Skeletal muscle tissue (tissue), 4 donors: ENCODE measurements around the gene SIPA1. TPM values are rescaled to one million over a fixed set of nuclear protein-coding genes. Genes with fewer than 3 reads are reported as not detected.

Experiments
- H3K27ac ChIP-seq: one replicate; pipeline ENCODE4 v1.7.0; 2013; ENCODE audit warnings: mild to moderate bottlenecking, low read depth, low read length, inconsistent platforms
- H3K27me3 ChIP-seq, 3 donors: one replicate each; pipeline ENCODE4 v1.7.0; 2013; ENCODE audit warnings: low read length in 3 of 3; ENCODE audit not compliant: control insufficient read depth in 3 of 3, insufficient read depth in 3 of 3
- H3K36me3 ChIP-seq, 3 donors: one replicate each; pipeline ENCODE4 v1.7.0; 2013; ENCODE audit warnings: low read length in 3 of 3; ENCODE audit not compliant: control insufficient read depth in 3 of 3, insufficient read depth in 3 of 3
- H3K4me1 ChIP-seq, 3 donors: one replicate each; pipeline ENCODE4 v1.7.0; 2013; ENCODE audit warnings: low read length in 3 of 3, mild to moderate bottlenecking in 3 of 3; ENCODE audit not compliant: control insufficient read depth in 3 of 3, insufficient read depth in 3 of 3
- H3K4me3 ChIP-seq, 3 donors: one replicate each; pipeline ENCODE4 v1.7.0; 2013; ENCODE audit warnings: low read length in 3 of 3
- H3K9ac ChIP-seq, 3 donors: one replicate each; pipeline ENCODE4 v1.7.0; 2013; ENCODE audit warnings: low read length in 3 of 3, mild to moderate bottlenecking in 3 of 3, moderate library complexity in 2 of 3, low read depth in 1 of 3
- H3K9me3 ChIP-seq, 3 donors: one replicate each; pipeline ENCODE4 v1.7.0; 2013; ENCODE audit warnings: low read length in 3 of 3; ENCODE audit not compliant: control insufficient read depth in 3 of 3
- total RNA-seq: library from RNA; depleted of rRNA; stranded (reverse); fragments of >200 nt; gene quantifications from one replicate; pipeline ENCODE4 v1.2.3, GENCODE V29; 2014
- donor health status: Osteomylitis.

Gene SIPA1
- total RNA-seq, 1 donor from 2014 or later, result 15.7 TPM

DNA sequence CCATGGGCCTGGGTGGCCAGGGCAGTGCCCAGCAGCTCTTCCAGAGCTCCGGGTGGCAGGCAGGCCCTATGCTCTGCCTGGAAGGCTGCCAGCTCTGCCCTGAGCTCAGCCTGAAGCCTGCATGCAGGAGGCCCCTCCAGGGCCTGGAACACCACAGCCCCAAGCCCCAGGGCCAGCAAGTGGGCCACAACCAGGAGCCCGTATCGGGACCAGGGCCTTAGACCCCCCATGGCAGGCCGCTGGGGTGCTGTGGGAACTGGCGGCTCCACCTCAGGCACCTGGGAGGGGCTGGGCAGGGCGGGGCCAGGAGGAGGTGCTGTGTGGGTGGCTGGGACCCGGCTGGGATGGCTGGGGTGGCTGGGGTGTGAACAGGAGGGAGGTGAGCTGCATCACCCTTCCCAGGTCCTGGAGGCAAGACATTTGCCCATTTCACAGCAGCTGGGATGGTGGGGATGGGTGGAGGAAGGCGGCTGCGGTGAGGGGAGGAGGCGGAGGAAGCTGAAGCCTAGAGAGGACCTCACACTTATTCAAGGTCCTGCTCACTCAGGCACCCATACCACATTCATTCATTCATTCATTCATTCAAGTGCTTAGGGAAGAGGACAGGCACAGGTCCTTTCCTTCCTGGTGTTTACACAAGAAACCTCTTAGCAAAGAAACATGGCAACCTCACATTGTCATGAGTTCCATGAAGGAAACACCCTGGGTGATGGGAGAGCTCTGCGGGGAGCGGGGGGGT is 42.2 kb upstream of the SIPA1 start, which contains the start of gene KCNK7:
KCNK7 (minus strand) TSS at position 258 of the 739 bp plus-strand sequence; CDS start at position 230, 28 bp downstream.
- Histone ChIP-seq H3K4me1 (peaks cover 23 to 41% (median 39%) of the 10 kb centered on the region in 3 donors), H3K4me3 (no peak within 1 kb of the TSS), H3K9ac (peak within 1 kb of the TSS in 1 of 3 donors; percentile 40), H3K27me3 (no peaks in the 10 kb centered on the region), H3K9me3 (no peaks in the 10 kb centered on the region), H3K36me3 (peaks cover 28 to 36% (median 29%) of the 10 kb centered on the region in 3 donors), H3K27ac (no peak within 1 kb of the TSS)

DNA sequence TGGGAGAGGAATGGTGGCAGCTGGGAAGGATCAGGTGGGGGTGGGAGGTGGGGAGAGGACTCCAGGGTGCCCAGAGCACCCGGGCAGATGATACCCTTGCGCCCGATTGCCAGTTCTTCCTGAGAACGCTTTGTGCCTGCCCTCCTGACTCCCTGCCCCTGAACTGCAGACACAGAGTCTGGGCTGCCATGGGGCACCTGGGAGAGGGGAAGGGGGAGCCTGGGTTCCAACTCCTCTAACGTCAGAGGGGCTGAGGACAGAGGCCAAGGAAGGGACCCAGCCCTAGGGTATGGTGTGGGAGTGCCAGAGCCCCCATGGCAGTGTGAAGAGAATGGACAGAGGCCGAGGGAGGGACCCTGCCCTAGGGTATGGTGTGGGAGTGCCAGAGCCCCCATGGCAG is 41.4 kb upstream of the SIPA1 start:
- Histone ChIP-seq H3K9ac (no peak overlapping the region), H3K36me3 (peaks cover 23 to 32% (median 25%) of the 10 kb centered on the region in 3 donors)

DNA sequence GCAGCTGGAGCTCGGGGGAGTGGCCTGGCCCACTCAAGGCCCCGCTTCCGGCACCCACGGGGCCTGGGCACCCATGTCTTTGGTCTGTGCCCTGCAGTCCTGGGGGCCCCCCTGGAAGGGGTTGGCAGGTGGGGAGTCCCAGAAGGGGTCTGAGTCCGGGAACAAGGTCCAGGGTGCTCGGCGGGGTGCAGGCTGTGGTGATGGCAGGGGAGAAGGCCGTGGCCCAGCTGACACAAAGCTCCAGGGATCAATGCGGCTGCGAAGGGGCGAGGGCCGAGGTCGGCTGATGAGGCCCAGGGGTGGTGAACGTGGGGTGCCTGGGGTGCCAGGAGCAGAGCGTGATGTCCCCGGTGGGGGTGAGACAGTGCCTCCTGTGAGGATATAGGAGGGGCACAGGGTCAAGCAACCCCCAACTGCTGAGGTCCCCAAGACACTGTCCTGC is 39.6 kb upstream of the SIPA1 start:
- Histone ChIP-seq H3K9ac (no peak overlapping the region), H3K27me3 (no peaks in the 10 kb centered on the region), H3K4me1 (peaks cover 15 to 27% (median 23%) of the 10 kb centered on the region in 3 donors), H3K36me3 (peaks cover 18 to 25% (median 19%) of the 10 kb centered on the region in 3 donors), H3K27ac (no peak overlapping the region), H3K9me3 (no peaks in the 10 kb centered on the region), H3K4me3 (no peak overlapping the region)

More for the DNA sequence above, 41.4 kb upstream of the SIPA1 start:
- no peaks in the 10 kb centered on the region for H3K27me3 ChIP-seq
- peaks cover 23 to 40% (median 35%) of the 10 kb centered on the region in 3 donors for H3K4me1 ChIP-seq
- no peak overlapping the region for H3K27ac ChIP-seq
- no peaks in the 10 kb centered on the region for H3K9me3 ChIP-seq
- no peak overlapping the region for H3K4me3 ChIP-seq

DNA sequence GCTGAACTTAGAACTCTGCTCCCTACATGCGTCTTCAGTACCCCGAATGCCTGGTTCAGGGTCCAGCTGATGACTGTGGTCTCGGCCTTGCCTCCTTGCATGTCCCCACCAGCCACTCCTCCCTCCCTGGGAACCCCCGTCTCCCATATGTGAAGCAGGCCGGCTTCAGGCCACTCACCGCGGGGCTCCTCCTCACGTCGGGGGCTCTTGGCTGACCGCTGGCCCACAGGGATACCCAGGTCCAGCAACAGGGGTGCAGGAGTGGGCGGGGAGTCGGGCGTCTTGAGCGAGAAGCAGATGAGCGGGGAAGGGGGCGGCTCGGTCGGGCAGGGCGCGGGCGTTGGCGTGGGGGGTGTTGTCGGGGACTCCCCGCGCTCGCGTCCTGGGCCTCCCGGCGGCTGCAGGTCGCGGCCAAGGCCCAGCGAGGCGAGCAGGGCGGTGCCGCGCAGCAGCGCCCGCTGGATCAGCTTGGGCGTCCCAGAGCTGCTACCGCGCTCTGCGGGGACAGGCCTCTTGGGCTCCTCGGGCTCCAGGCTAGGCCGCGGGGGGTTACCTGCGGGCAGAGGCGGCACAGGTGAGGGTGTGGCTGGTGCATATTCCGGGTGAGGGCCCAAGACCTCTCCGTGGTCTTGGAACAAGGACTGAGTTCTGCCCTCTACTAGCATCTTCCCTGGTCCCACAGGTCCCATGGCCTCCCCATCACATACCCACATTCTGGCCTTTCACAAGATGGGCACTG is 38.5 kb upstream of the SIPA1 start:
- H3K27ac ChIP-seq, result no peak overlapping the region
- H3K4me1 ChIP-seq, result peaks cover 4 to 16% (median 12%) of the 10 kb centered on the region in 3 donors
- no peak overlapping the region for H3K9ac ChIP-seq
- H3K36me3 ChIP-seq, result peaks cover 23 to 34% (median 29%) of the 10 kb centered on the region in 3 donors
- no peak overlapping the region for H3K4me3 ChIP-seq
- H3K27me3 ChIP-seq, result no peaks in the 10 kb centered on the region
- no peaks in the 10 kb centered on the region for H3K9me3 ChIP-seq

GRCh38 chr11:65599955-65600246 is 38.0 kb upstream of the SIPA1 start:
- H3K4me3 ChIP-seq, result no peak overlapping the region
- no peaks in the 10 kb centered on the region for H3K9me3 ChIP-seq
- H3K36me3 ChIP-seq, result peaks cover 28 to 39% (median 35%) of the 10 kb centered on the region in 3 donors
- no peak overlapping the region for H3K9ac ChIP-seq
- H3K4me1 ChIP-seq, result peaks cover 4 to 11% (median 9%) of the 10 kb centered on the region in 3 donors
- no peaks in the 10 kb centered on the region for H3K27me3 ChIP-seq
- H3K27ac ChIP-seq, result no peak overlapping the region

- Histone ChIP-seq H3K4me1 (peaks cover 20 to 23% (median 21%) of the 10 kb centered on the region in 3 donors), H3K36me3 (peaks cover 31 to 45% (median 33%) of the 10 kb centered on the region in 3 donors), H3K27me3 (no peaks in the 10 kb centered on the region), H3K9ac (no peak overlapping the region), H3K9me3 (no peaks in the 10 kb centered on the region), H3K27ac (no peak overlapping the region), H3K4me3 (no peak overlapping the region)
These were observed 33.6 kb upstream of the SIPA1 start for GRCh38 chr11:65604258-65604657.

- no peaks in the 10 kb centered on the region for H3K27me3 ChIP-seq
- H3K9ac ChIP-seq, result peak overlapping the region; percentile 20 to 71 (median 64)
- no peaks in the 10 kb centered on the region for H3K9me3 ChIP-seq
- peaks cover 31 to 39% (median 37%) of the 10 kb centered on the region in 3 donors for H3K36me3 ChIP-seq
- peak overlapping the region; percentile 56 to 70 (median 65) for H3K4me3 ChIP-seq
- peaks cover 45 to 46% (median 46%) of the 10 kb centered on the region in 3 donors for H3K4me1 ChIP-seq
- peak overlapping the region; percentile 71 for H3K27ac ChIP-seq
These were observed 30.9 kb upstream of the SIPA1 start for GRCh38 chr11:65606876-65607613.

DNA sequence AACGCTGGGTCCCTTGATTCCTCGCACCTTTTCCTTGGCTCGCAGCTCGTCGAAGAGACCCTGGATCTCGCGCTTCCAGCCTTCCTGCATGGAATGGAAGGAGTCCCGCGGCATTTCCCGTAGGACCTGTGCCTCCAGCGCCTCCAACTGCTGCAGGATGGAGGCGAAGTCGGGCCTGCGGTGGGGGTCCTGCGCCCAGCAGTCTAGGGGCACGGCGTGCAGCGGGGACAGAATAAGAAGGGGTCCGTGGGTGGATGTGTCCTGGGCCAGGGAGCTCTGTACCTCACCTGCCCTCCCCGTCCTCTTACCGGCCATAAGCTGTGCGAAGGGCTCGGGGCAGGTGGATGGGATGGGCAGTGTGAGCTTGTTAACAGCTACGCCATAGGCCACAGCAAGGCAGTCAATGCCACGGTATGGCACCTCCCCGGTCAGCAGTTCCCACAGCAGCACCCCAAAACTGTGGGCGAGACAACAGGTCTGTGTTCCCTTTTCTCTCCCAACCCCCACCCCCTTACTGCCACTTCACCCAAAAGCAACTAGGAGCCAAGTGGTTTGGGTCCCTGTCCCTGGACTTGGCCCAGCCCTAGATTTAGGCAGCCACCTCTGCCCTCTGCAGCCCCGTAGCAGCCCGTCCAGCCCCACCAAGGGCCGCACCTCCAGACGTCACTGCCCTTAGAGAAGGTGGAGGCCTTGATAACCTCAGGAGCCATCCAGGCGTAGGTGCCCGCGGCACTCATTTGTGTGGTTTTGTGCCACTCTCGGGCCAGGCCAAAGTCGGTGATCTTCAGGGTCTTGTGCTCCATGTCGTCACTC is 30.1 kb upstream of the SIPA1 start:
- no peaks in the 10 kb centered on the region for H3K9me3 ChIP-seq
- H3K9ac ChIP-seq, result peak overlapping the region in 1 of 3 donors; percentile 71
- H3K27me3 ChIP-seq, result no peaks in the 10 kb centered on the region
- H3K27ac ChIP-seq, result peak overlapping the region; percentile 37
- H3K4me1 ChIP-seq, result peaks cover 53 to 54% (median 54%) of the 10 kb centered on the region in 3 donors
- peaks cover 31 to 43% (median 39%) of the 10 kb centered on the region in 3 donors for H3K36me3 ChIP-seq
- H3K4me3 ChIP-seq, result peak overlapping the region; percentile 56 to 70 (median 65)

GRCh38 chr11:65609229-65609628 is 28.7 kb upstream of the SIPA1 start:
- Histone ChIP-seq H3K4me3 (no peak overlapping the region), H3K4me1 (peaks cover 59 to 60% (median 60%) of the 10 kb centered on the region in 3 donors), H3K27me3 (no peaks in the 10 kb centered on the region), H3K27ac (no peak overlapping the region), H3K36me3 (peaks cover 22 to 37% (median 27%) of the 10 kb centered on the region in 3 donors), H3K9me3 (no peaks in the 10 kb centered on the region), H3K9ac (no peak overlapping the region)
